ENCODE results near the gene PROSER1.

DNA sequence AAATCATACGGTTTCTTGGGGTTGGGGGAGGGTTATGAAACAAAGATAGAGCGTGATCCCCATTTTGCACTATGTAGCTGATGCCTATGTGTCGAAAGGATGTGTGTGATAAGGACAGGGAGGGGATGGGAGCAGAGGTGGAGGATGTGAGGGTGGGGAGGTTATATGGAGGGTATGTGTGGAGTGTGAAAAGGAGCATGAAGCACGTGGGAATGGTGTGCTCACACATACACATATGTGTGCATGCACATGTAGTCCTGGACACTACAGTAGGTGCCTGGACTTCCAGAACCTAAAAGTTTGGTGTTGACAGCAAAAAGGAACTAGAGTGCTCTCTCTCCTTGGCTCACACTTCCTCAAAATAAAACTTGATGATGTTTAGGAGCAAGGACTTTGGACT lies 72.6 kb downstream of the PROSER1 start:
- TF ChIP-seq CTCF (IDR thresholded peaks at IDR 0.05) (no peak), POLR2A (IDR thresholded peaks at IDR 0.05) (no peak)
